Left lung (tissue), 10 donors: Measurements from ENCODE around the gene ADSS2. TPM values are rescaled to one million over a fixed set of nuclear protein-coding genes. Genes with fewer than 3 reads are reported as not detected.
A peak's percentile ranks its signal among the peaks of the same experiment; 100 is the strongest.

Experiments
- ATAC-seq: fragments of 200-7000 bp; cut with Tn5 transposase; one replicate; pipeline ENCODE4 v1.9.1; 2020; ENCODE audit warnings: moderate library complexity
- DNase-seq, 4 donors: peaks; one replicate each; pipeline ENCODE4 v3.0.0-alpha.2; 2013 to 2020
- H3K27ac ChIP-seq, 2 donors: fragments of 200-600 bp; sonication (generic) in 1 of 2; one replicate each; pipeline versions ENCODE4 v1.5.0 to v1.8.0; 2020 to 2021
- H3K27me3 ChIP-seq, 2 donors: fragments of 200-600 bp; sonication (generic) in 1 of 2; one replicate each; pipeline versions ENCODE4 v1.5.0 to v1.8.0; 2020 to 2021
- H3K36me3 ChIP-seq, 2 donors: fragments of 200-600 bp; sonication (generic) in 1 of 2; one replicate each; pipeline versions ENCODE4 v1.5.0 to v1.8.0; 2020 to 2021
- H3K4me1 ChIP-seq, 2 donors: fragments of 200-600 bp; one replicate each; pipeline ENCODE4 v1.8.0; 2021
- H3K4me3 ChIP-seq, 2 donors: fragments of 200-600 bp; sonication (generic) in 1 of 2; one replicate each; pipeline versions ENCODE4 v1.5.0 to v1.8.0; 2020 to 2021; ENCODE audit warnings: mild to moderate bottlenecking in 1 of 2
- H3K9me3 ChIP-seq, 2 donors: fragments of 200-600 bp; sonication (generic) in 1 of 2; one replicate each; pipeline versions ENCODE4 v1.5.0 to v1.8.0; 2020 to 2021
- CTCF ChIP-seq, 2 donors: fragments of 200-600 bp; sonication (generic) in 1 of 2; IDR thresholded peaks; one replicate each; pipeline versions ENCODE4 v1.5.0 to v1.8.0; 2021; ENCODE audit warnings: antibody characterized with exemption in 2 of 2
- intact Hi-C, 2 donors: fragments of 100-400 bp; cut with DNase I; formaldehyde crosslinking; loops; one replicate each; pipeline versions ENCODE4 v1.11.2 to v1.14.2; 2022
- polyA plus RNA-seq, 6 donors: library from polyadenylated mRNA; unstranded; fragments of 120-200 nt; gene quantifications; one replicate each; pipeline ENCODE4 v1.2.1, GENCODE V29; 2013; ENCODE audit not compliant: insufficient read length in 6 of 6
- total RNA-seq, 2 donors: library from RNA; stranded (reverse); fragmentation: NEBNext Ultra II Directional; extraction: Animal tissue kit (Norgen Biotek cat#: 25700); gene quantifications; one replicate each; pipeline ENCODE4 v1.2.1, GENCODE V29; 2021
- donor health status: DM: no; HTN: yes; CAD: no.
- donor health status: DM: no; HTN: no; CAD: no.

Gene ADSS2
- total and polyA plus RNA-seq, 8 donors = 37.2 to 57.5 (median 52.1) TPM

- no peak overlapping the region for H3K4me3 ChIP-seq
- intact Hi-C loops = no loop called here
- no peaks in the 10 kb centered on the region for H3K36me3 ChIP-seq
- H3K9me3 ChIP-seq = no peaks in the 10 kb centered on the region
- H3K27me3 ChIP-seq = no peaks in the 10 kb centered on the region
- DNase-seq (no peak), ATAC-seq (no peak)
- TF ChIP-seq CTCF (IDR thresholded peaks at IDR 0.05) = no peak
- no peak overlapping the region for H3K27ac ChIP-seq
- no peaks in the 10 kb centered on the region for H3K4me1 ChIP-seq
These were observed 57.4 kb downstream of the ADSS2 start for GRCh38 chr1:244394346-244394745.

DNA sequence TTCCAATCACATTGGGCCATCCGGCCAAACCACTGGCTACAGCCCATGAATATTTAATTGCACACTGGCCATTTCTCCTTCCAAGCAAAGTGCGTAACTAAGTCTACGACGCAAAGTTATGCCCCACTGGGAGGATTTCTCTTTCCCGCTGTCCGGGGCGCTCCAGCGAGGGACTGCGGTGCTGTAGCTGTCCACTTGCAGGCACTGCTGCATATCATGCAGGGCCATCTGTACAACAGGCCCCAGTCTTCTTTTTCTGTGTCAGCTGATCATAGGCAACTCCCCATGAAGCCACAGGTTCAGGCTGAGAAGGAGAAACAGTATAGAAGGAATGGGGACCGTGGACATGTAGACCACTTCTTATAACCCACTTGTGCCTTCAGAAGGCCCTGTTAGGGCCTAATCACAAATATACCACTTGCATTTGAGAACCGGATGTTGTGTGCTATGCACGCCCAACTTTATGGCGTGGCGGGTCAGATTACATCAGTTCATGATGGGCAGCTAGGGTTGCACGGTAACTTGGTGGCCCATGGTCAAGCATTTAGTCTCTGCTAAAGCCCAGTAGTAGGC is 58.0 kb downstream of the ADSS2 start:
- Histone ChIP-seq H3K4me3 (no peak overlapping the region), H3K27me3 (no peaks in the 10 kb centered on the region), H3K36me3 (no peaks in the 10 kb centered on the region), H3K27ac (no peak overlapping the region), H3K4me1 (no peaks in the 10 kb centered on the region), H3K9me3 (no peaks in the 10 kb centered on the region)
- intact Hi-C loops = no loop called here
- TF ChIP-seq CTCF (IDR thresholded peaks at IDR 0.05) = no peak
- no peak for ATAC-seq
- no peak for DNase-seq

DNA sequence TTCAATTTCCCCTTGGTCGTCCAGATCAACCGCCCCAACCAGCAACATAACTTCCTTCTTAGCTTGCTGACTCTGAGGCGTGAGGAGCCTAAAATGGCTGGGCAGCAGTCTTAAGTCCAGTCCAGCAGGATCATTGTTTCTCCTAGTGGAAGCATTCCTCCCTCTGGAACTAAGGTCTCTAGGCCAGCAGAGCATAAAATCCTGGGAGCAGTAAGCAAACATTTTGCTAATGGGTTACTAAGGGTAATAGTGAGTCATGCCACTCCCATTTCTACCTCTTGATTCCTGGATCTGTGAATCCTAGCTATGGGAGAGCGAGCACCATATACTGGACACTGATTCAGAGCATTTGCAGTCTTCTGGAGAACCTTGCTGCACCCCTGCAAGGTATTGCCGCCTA is 59.9 kb downstream of the ADSS2 start:
- ATAC-seq = peak; percentile 77
- no peak for DNase-seq

GRCh38 chr1:244388961-244389360 is 62.7 kb downstream of the ADSS2 start:
- Histone ChIP-seq H3K27me3 (no peaks in the 10 kb centered on the region), H3K36me3 (no peaks in the 10 kb centered on the region), H3K4me1 (no peaks in the 10 kb centered on the region), H3K9me3 (no peaks in the 10 kb centered on the region), H3K4me3 (no peak overlapping the region), H3K27ac (no peak overlapping the region)
- TF ChIP-seq CTCF (IDR thresholded peaks at IDR 0.05) = no peak
- DNase-seq (no peak), ATAC-seq (no peak)
- intact Hi-C loops = no loop called here

More for the DNA sequence above, 59.9 kb downstream of the ADSS2 start:
- no peaks in the 10 kb centered on the region for H3K4me1 ChIP-seq
- no peaks in the 10 kb centered on the region for H3K9me3 ChIP-seq
- H3K27ac ChIP-seq = no peak overlapping the region
- no peak overlapping the region for H3K4me3 ChIP-seq
- no peak for TF ChIP-seq CTCF (IDR thresholded peaks at IDR 0.05)
- no peaks in the 10 kb centered on the region for H3K27me3 ChIP-seq
- H3K36me3 ChIP-seq = no peaks in the 10 kb centered on the region
- intact Hi-C loops = no loop called here

DNA sequence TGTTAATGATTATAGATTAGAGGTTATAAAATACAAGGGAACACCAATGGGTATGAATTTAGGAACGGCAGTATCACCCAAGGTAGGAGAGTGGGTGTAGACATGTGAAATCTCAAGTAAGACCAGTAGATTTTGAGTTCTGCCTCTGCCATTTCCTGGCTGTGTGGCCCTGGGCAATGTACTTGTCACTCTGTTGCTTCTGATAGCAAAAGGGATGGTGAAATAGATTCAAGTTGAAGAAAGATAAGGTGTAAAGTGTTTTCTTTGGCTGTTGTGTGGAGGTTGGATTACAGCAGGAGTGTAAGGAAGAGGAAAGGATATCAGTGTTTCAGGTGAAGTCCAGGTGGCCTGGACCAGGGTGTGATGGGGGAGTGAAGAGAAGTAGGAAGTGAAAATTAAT is 64.3 kb downstream of the ADSS2 start:
- Histone ChIP-seq H3K4me1 (no peaks in the 10 kb centered on the region), H3K27me3 (no peaks in the 10 kb centered on the region), H3K27ac (no peak overlapping the region), H3K9me3 (no peaks in the 10 kb centered on the region), H3K4me3 (no peak overlapping the region), H3K36me3 (no peaks in the 10 kb centered on the region)
- DNase-seq (no peak), ATAC-seq (no peak)
- intact Hi-C loops = no loop called here
- no peak for TF ChIP-seq CTCF (IDR thresholded peaks at IDR 0.05)
